Naive thymus-derived CD4-positive, alpha-beta T cell (primary cell): ENCODE results near the gene CADM2. TPM values are rescaled to one million over a fixed set of nuclear protein-coding genes. Genes with fewer than 3 reads are reported as not detected.

Experiments
- ATAC-seq: fragments of 150-1000 bp; cut with Tn5 transposase; 2 replicates; pipeline ENCODE4 v1.10.0; 2021; ENCODE audit warnings: mild to moderate bottlenecking, moderate library complexity
- CTCF ChIA-PET: fragments of 350-600 bp; sonication (Branson Sonifier 250); formaldehyde crosslinking; loops from one replicate; lab custom pipeline; 2021; ENCODE audit warnings: antibody characterized with exemption; lab: Charles Lee
- POLR2A ChIA-PET: fragments of 350-600 bp; sonication (Branson Sonifier 250); formaldehyde crosslinking; loops from one replicate; lab custom pipeline; 2021; ENCODE audit warnings: antibody characterized with exemption, inconsistent platforms; lab: Charles Lee
- DNase-seq, 9 donors: peaks; one replicate each; pipeline versions ENCODE4 v3.0.0 to v3.0.0-alpha.2; 2020 to 2022; ENCODE audit warnings: mixed read lengths in 1 of 9
- H3K27ac ChIP-seq: one replicate; pipeline ENCODE4 v1.7.0; 2013; ENCODE audit warnings: mild to moderate bottlenecking, low read depth, low read length, moderate library complexity
- H3K27me3 ChIP-seq, 2 donors: one replicate each; pipeline ENCODE4 v1.7.0; 2013; ENCODE audit warnings: low read length in 2 of 2, mild to moderate bottlenecking in 2 of 2, moderate library complexity in 2 of 2; ENCODE audit not compliant: control insufficient read depth in 2 of 2, insufficient read depth in 2 of 2
- H3K36me3 ChIP-seq, 3 experiments: 1 replicate in 2 of 3; 2 replicates in 1 of 3; pipeline ENCODE4 v1.7.0; 2013; ENCODE audit warnings: low read length in 3 of 3, mild to moderate bottlenecking in 3 of 3, moderate library complexity in 1 of 3; ENCODE audit not compliant: insufficient read depth in 3 of 3, control insufficient read depth in 2 of 3
- H3K4me1 ChIP-seq, 2 donors: one replicate each; pipeline ENCODE4 v1.7.0; 2013; ENCODE audit warnings: low read length in 2 of 2, mild to moderate bottlenecking in 2 of 2, moderate library complexity in 1 of 2; ENCODE audit not compliant: control insufficient read depth in 2 of 2, insufficient read depth in 2 of 2
- H3K4me3 ChIP-seq: 2 replicates; pipeline ENCODE4 v1.7.0; 2013; ENCODE audit warnings: mild to moderate bottlenecking, low read length
- H3K9me3 ChIP-seq, 3 experiments: 1 replicate in 2 of 3; 2 replicates in 1 of 3; pipeline ENCODE4 v1.7.0; 2013; ENCODE audit warnings: low read length in 3 of 3; ENCODE audit not compliant: control insufficient read depth in 2 of 3
- H3K27ac Mint-ChIP-seq, 9 donors: one replicate each; pipeline ENCODE4 v1.8.0; 2020 to 2022; ENCODE audit warnings: mixed read lengths in 9 of 9, mild to moderate bottlenecking in 8 of 9, moderate library complexity in 5 of 9, inconsistent platforms in 2 of 9
- H3K27me3 Mint-ChIP-seq, 5 donors: one replicate each; pipeline ENCODE4 v1.8.0; 2021 to 2022; ENCODE audit warnings: mixed read lengths in 5 of 5, mild to moderate bottlenecking in 1 of 5
- H3K36me3 Mint-ChIP-seq, 5 donors: one replicate each; pipeline ENCODE4 v1.8.0; 2020 to 2022; ENCODE audit warnings: mixed read lengths in 5 of 5, mild to moderate bottlenecking in 3 of 5, inconsistent platforms in 1 of 5
- H3K4me1 Mint-ChIP-seq, 7 donors: one replicate each; pipeline ENCODE4 v1.8.0; 2020 to 2022; ENCODE audit warnings: mixed read lengths in 7 of 7, mild to moderate bottlenecking in 3 of 7, inconsistent platforms in 1 of 7
- H3K4me3 Mint-ChIP-seq, 10 donors: one replicate each; pipeline ENCODE4 v1.8.0; 2020 to 2022; ENCODE audit warnings: mild to moderate bottlenecking in 10 of 10, mixed read lengths in 10 of 10, moderate library complexity in 6 of 10, inconsistent platforms in 2 of 10
- H3K9me3 Mint-ChIP-seq, 11 donors: one replicate each; pipeline ENCODE4 v1.8.0; 2020 to 2022; ENCODE audit warnings: mixed read lengths in 11 of 11, mild to moderate bottlenecking in 4 of 11, inconsistent platforms in 1 of 11, moderate library complexity in 1 of 11
- intact Hi-C, 2 donors: fragments of 100-400 bp; cut with micrococcal nuclease; formaldehyde crosslinking; loops; one replicate each; pipeline ENCODE4 v1.15.1; 2023
- polyA plus RNA-seq, 2 donors: library from polyadenylated mRNA; unstranded; fragments of 300-500 nt; fragmentation: Illumina TruSeq; gene quantifications; one replicate each; pipeline ENCODE4 v1.2.3, GENCODE V29; 2021
- total RNA-seq, 6 experiments: library from RNA in 5 of 6; stranded (reverse) in 5 of 6; gene quantifications; 1 replicate in 5 of 6; 2 replicates in 1 of 6; pipeline ENCODE4 v1.2.3 and lab custom pipeline; 2021 to 2026

CADM2 gene
- total and polyA plus RNA-seq, 7 experiments from 2014 or later, result 0.40 TPM; not detected in 6

- H3K4me3 Mint-ChIP-seq, result no peak overlapping the region
- intact Hi-C loops, result no loop called here
- Histone ChIP-seq H3K27ac (no peak overlapping the region), H3K4me3 (no peak overlapping the region), H3K4me1 (no peaks in the 10 kb centered on the region), H3K9me3 (no peaks in the 10 kb centered on the region), H3K36me3 (no peaks in the 10 kb centered on the region), H3K27me3 (no peaks in the 10 kb centered on the region)
- no peaks in the 10 kb centered on the region for H3K36me3 Mint-ChIP-seq
- H3K9me3 Mint-ChIP-seq, result peaks cover 0 to 17% (median 2%) of the 10 kb centered on the region in 11 donors
- H3K27me3 Mint-ChIP-seq, result no peaks in the 10 kb centered on the region
- no peaks in the 10 kb centered on the region for H3K4me1 Mint-ChIP-seq
- DNase-seq, result no peak
- ChIA-PET POLR2A (no interaction called here), CTCF (no interaction called here)
- no peak for ATAC-seq
- H3K27ac Mint-ChIP-seq, result no peak overlapping the region
Measured at GRCh38 chr3:85853805-85854204, 895.0 kb downstream of the CADM2 start.

- no peaks in the 10 kb centered on the region for H3K36me3 Mint-ChIP-seq
- no peak for DNase-seq
- H3K4me3 Mint-ChIP-seq, result no peak overlapping the region
- Histone ChIP-seq H3K27ac (no peak overlapping the region), H3K9me3 (no peaks in the 10 kb centered on the region), H3K36me3 (no peaks in the 10 kb centered on the region), H3K4me1 (no peaks in the 10 kb centered on the region), H3K27me3 (no peaks in the 10 kb centered on the region), H3K4me3 (no peak overlapping the region)
- H3K27ac Mint-ChIP-seq, result no peak overlapping the region
- H3K4me1 Mint-ChIP-seq, result peaks cover 0 to 1% (median 0%) of the 10 kb centered on the region in 7 donors
- H3K27me3 Mint-ChIP-seq, result no peaks in the 10 kb centered on the region
- ChIA-PET CTCF (no interaction called here), POLR2A (no interaction called here)
- no peak for ATAC-seq
- peaks cover 0 to 15% (median 6%) of the 10 kb centered on the region in 11 donors for H3K9me3 Mint-ChIP-seq
- intact Hi-C loops, result no loop called here
Measured at GRCh38 chr3:85862893-85863455, 904.2 kb downstream of the CADM2 start.

DNA sequence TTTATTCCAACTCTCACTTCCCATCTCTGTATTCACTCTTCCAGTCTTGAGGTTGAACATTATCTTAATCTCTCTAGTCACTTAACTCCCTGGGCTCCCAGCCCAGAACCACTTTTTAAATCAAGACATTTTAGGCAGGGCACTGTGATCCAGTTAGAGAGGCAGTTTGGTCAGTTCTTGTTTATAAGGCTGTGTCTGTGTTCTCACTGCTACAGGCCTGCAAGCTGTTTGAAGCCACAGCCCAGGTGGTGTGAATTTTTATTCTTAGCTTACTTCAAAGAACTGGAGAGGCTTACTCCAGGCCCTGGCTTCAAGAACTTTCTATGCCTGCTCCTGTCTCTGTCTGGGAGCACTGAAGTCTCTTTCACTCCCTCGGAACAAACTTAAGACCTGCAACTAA, 906.1 kb downstream of the CADM2 start:
- Mint-ChIP-seq H3K36me3 (no peaks in the 10 kb centered on the region), H3K4me1 (peaks cover 0 to 1% (median 0%) of the 10 kb centered on the region in 7 donors), H3K9me3 (peaks cover 0 to 14% (median 6%) of the 10 kb centered on the region in 11 donors), H3K27me3 (no peaks in the 10 kb centered on the region), H3K4me3 (no peak overlapping the region), H3K27ac (no peak overlapping the region)
- H3K9me3 ChIP-seq, result no peaks in the 10 kb centered on the region
- no peaks in the 10 kb centered on the region for H3K4me1 ChIP-seq
- ChIA-PET POLR2A (no interaction called here), CTCF (no interaction called here)
- no peak for DNase-seq
- H3K27me3 ChIP-seq, result no peaks in the 10 kb centered on the region
- intact Hi-C loops, result no loop called here
- H3K4me3 ChIP-seq, result no peak overlapping the region
- no peak overlapping the region for H3K27ac ChIP-seq
- no peak for ATAC-seq
- H3K36me3 ChIP-seq, result no peaks in the 10 kb centered on the region

GRCh38 chr3:85867072-85867471, 908.3 kb downstream of the CADM2 start:
- H3K27me3 ChIP-seq, result no peaks in the 10 kb centered on the region
- no peak overlapping the region for H3K4me3 Mint-ChIP-seq
- H3K27ac ChIP-seq, result no peak overlapping the region
- ChIA-PET CTCF (no interaction called here), POLR2A (no interaction called here)
- peaks cover 0 to 17% (median 5%) of the 10 kb centered on the region in 11 donors for H3K9me3 Mint-ChIP-seq
- no peak for ATAC-seq
- no peak overlapping the region for H3K27ac Mint-ChIP-seq
- no peaks in the 10 kb centered on the region for H3K36me3 ChIP-seq
- no peaks in the 10 kb centered on the region for H3K36me3 Mint-ChIP-seq
- H3K4me3 ChIP-seq, result no peak overlapping the region
- H3K4me1 Mint-ChIP-seq, result peaks cover 0 to 1% (median 0%) of the 10 kb centered on the region in 7 donors
- no peaks in the 10 kb centered on the region for H3K27me3 Mint-ChIP-seq
- H3K4me1 ChIP-seq, result no peaks in the 10 kb centered on the region
- intact Hi-C loops, result no loop called here
- no peaks in the 10 kb centered on the region for H3K9me3 ChIP-seq
- no peak for DNase-seq

DNA sequence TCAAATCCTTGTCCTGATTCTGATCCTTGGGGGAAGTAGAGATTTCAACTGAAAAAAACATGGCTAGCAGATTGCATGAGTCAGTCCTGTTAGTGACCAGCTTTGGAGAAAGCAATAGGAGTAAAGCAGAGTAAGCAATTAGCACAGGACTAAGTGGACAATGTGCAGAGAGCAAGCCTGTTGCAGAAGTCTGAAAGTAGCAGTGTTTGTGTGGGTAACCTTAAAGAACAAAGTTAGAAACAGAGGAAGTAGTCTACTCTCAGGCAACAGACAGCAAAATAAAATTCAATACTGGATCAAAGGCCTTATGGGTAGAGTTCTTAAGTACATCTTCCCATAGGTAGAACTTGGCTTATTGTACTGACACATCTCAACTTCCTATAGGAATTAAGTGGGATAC, 916.8 kb downstream of the CADM2 start:
- H3K27me3 Mint-ChIP-seq, result no peaks in the 10 kb centered on the region
- peaks cover 0 to 10% (median 0%) of the 10 kb centered on the region in 11 donors for H3K9me3 Mint-ChIP-seq
- H3K4me3 Mint-ChIP-seq, result no peak overlapping the region
- DNase-seq (no peak), ATAC-seq (no peak)
- Histone ChIP-seq H3K4me1 (no peaks in the 10 kb centered on the region), H3K9me3 (no peaks in the 10 kb centered on the region), H3K36me3 (no peaks in the 10 kb centered on the region), H3K27me3 (no peaks in the 10 kb centered on the region), H3K27ac (no peak overlapping the region), H3K4me3 (no peak overlapping the region)
- no peak overlapping the region for H3K27ac Mint-ChIP-seq
- ChIA-PET CTCF (no interaction called here), POLR2A (no interaction called here)
- no peaks in the 10 kb centered on the region for H3K36me3 Mint-ChIP-seq
- H3K4me1 Mint-ChIP-seq, result no peaks in the 10 kb centered on the region
- intact Hi-C loops, result no loop called here

DNA sequence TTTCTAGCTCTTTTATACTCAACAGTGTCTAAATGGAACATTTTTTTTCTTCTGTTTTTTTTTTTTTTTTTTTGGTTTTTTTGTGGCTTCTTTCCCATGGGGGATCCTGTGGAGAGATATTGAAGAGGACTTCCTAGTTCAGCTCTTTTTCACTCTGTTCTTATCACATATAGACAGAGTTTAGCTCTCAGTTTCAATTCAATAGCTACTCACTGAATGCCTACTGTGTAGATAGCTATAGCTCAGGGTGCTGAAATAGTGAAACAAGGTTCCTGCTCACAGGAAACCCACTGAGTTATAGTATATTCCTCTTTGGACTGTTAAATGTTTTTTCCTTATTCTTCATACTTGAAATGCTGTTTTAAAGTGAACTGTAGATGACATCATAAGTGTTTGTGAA, 918.8 kb downstream of the CADM2 start:
- no peaks in the 10 kb centered on the region for H3K4me1 ChIP-seq
- Mint-ChIP-seq H3K36me3 (no peaks in the 10 kb centered on the region), H3K27me3 (no peaks in the 10 kb centered on the region), H3K4me3 (no peak overlapping the region), H3K9me3 (peaks cover 0 to 15% (median 3%) of the 10 kb centered on the region in 11 donors), H3K4me1 (no peaks in the 10 kb centered on the region), H3K27ac (no peak overlapping the region)
- DNase-seq (no peak), ATAC-seq (no peak)
- H3K36me3 ChIP-seq, result no peaks in the 10 kb centered on the region
- ChIA-PET POLR2A (no interaction called here), CTCF (no interaction called here)
- no peak overlapping the region for H3K27ac ChIP-seq
- intact Hi-C loops, result no loop called here
- no peaks in the 10 kb centered on the region for H3K9me3 ChIP-seq
- no peak overlapping the region for H3K4me3 ChIP-seq
- H3K27me3 ChIP-seq, result no peaks in the 10 kb centered on the region

DNA sequence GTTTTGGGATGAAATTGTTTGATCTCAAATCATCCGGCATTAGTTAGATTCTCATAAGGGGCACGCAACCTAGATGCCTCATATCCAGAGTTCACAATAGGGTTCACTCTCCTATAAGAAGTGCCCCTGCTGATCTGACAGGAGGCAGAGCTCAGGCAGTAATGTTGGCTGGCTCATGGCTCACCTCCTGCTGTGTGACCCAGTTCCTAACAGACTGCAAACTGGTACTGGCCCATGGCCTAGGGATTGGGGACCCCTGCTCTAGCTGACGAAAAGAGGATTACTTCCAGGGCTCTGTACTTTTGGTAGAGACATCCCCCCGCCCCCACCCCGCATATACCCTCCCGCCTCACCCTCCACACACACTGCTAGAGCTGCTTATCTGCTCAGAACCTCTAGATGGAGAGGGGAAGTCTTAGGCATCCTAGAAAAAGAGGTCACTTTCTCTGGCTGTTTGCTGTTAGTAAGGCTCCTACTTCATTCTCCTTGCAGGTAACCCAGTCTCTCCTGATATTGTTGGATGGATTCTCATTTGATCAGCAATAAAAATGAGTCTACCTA, 923.1 kb downstream of the CADM2 start:
- H3K27me3 Mint-ChIP-seq, result no peaks in the 10 kb centered on the region
- peaks cover 0 to 15% (median 3%) of the 10 kb centered on the region in 11 donors for H3K9me3 Mint-ChIP-seq
- no peaks in the 10 kb centered on the region for H3K4me1 Mint-ChIP-seq
- H3K4me3 Mint-ChIP-seq, result no peak overlapping the region
- ATAC-seq (no peak), DNase-seq (no peak)
- Histone ChIP-seq H3K27me3 (no peaks in the 10 kb centered on the region), H3K9me3 (no peaks in the 10 kb centered on the region), H3K27ac (no peak overlapping the region), H3K4me1 (no peaks in the 10 kb centered on the region), H3K36me3 (no peaks in the 10 kb centered on the region), H3K4me3 (no peak overlapping the region)
- H3K27ac Mint-ChIP-seq, result no peak overlapping the region
- intact Hi-C loops, result no loop called here
- ChIA-PET POLR2A (no interaction called here), CTCF (no interaction called here)
- no peaks in the 10 kb centered on the region for H3K36me3 Mint-ChIP-seq
